Right hindlimb (tissue), 1 donor: Measurements from ENCODE around the gene DLL3.

ENCODE experiments used
- DNase-seq: peaks from one replicate; pipeline ENCODE4 v3.0.0-alpha.2; 2018

The DLL3 gene

DNA sequence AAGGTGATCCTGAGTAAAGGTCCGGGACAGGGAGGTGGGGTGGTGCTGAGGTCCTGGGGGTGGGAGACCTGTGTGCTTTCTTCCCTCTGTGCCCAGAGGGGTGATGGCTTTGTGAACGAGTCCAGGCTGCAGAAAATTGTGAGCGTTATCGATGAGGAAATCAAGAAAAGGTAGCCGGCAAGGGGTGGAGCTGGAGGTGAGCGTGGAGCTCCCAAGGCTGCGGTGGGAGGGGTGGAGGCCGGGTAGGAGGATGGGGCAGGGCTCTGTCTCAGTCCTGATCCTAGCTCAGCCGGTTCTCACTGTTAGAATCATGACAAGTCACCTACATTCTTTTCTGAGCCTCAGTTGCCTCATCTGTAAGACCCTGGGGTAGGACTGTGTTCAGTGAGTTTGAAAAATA lies 20.2 kb downstream of the DLL3 start:
- DNase-seq: no peak

- DNase-seq: no peak
Observed at GRCh38 chr19:39520541-39521484, 22.1 kb downstream of the DLL3 start.

DNA sequence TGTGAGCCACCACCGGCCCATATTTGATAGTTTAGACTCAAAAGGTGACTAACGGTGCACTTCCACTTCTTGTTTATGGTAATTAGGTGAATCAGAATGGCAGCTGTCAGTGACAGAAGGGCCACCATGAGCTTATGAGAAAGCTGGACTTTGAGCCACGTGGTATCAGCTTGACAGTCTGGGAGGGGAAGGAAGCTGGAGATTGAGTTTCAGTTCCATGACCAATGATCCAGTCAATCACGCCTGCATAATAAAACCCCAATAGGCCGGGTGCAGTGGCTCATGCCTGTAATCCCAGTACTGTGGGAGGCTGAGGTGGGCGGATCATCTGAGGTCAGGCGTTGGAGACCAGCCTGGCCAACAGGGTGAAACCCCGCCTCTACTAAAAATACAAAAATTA lies 25.7 kb downstream of the DLL3 start:
- no peak for DNase-seq

- no peak for DNase-seq
Observed at GRCh38 chr19:39525205-39525604, 26.5 kb downstream of the DLL3 start.

- DNase-seq: no peak
Observed at GRCh38 chr19:39531834-39532232, 33.1 kb downstream of the DLL3 start.

GRCh38 chr19:39532233-39533002 lies 33.7 kb downstream of the DLL3 start, which contains the start of gene EID2B:
EID2B (minus strand) TSS chr19:39532852; CDS start chr19:39532802, 50 bp downstream.
- peak; percentile 96 for DNase-seq

DNA sequence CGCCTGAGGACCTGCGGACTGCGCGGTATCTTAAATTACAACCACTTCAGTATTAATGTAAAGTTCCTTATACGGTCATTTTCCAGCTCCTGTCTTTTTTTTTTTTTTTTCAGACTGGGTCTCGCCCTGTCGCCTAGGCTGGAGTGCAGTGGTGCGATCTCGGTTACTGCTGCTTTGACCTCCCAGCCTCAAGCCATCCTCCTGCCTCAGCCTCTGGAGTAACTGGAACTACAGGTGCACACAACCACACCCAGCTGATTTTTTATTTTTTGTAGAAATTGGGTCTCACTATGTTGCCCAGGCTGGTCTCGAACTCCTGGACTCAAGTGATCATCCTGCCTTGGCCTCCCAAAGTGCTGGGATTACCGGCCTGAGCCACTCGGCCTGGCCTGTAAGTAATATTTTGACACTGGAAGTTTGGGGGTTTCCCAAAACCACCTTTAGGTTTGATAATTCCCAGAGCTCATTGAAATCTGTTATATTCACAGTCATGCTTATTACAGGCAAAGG lies 34.3 kb downstream of the DLL3 start:
- no peak for DNase-seq

- DNase-seq: no peak
Observed at GRCh38 chr19:39533791-39534190, 35.0 kb downstream of the DLL3 start.

GRCh38 chr19:39539165-39539517 lies 40.4 kb downstream of the DLL3 start:
- no peak for DNase-seq

- DNase-seq: peak; percentile 95
Observed at GRCh38 chr19:39539518-39540332, 41.0 kb downstream of the DLL3 start, which contains the start of gene EID2. EID2 (minus strand) TSS chr19:39540161; CDS start chr19:39540079, 82 bp downstream.

DNA sequence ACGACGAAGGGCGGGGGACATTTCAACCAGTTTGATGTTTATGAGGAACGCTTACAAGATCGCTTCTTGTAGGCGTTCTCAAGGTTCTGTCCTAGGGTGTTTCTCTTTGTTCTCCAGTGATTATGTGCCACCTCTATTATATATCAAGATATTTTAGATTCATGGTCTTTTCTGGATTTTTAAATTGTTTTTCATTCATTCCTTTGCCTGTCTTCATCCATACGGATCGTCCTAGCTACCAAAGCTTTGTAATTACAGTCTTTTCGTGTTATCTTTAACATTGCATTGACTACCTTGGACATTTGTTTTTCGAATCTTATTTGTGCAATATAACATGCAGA lies 41.6 kb downstream of the DLL3 start:
- no peak for DNase-seq

DNA sequence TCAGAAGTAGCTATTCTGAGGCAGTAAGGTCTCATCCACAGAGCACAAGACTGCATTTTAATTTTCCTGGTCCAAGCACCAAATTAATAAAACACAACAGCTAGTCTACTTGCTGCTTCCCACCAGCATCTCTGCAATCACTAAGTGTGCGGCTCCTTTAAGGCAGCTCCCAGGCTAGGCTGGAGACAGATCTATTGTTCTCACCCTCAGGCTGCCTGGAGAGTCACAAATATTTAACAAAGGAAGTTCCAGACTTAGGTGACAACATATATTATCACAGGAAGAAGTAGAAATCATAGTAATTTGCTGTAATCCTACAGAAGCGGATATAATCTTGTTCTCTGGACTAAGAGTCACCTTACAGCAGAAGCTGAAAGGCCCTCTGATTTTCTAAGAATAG lies 43.5 kb downstream of the DLL3 start:
- no peak for DNase-seq

DNA sequence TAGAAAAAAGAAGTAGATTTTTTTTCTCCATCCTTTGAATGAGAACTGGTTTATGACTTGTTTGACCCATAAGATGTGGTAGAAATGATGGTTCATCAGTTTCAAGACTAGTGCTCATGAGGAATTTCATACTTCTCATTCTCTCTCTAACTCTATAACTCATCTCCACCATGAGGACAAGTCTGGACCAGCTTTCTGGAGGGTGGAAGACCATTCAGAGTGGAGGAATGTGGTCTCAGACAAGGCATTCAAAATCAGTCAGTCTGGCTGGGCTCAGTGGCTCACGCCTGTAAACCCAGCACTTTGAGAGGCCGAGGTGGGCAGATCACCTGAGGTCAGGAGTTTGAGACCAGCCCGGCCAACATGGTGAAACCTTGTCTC lies 44.7 kb downstream of the DLL3 start:
- DNase-seq: no peak

- no peak for DNase-seq
Observed at GRCh38 chr19:39544226-39544903, 45.6 kb downstream of the DLL3 start.

GRCh38 chr19:39544911-39545310 lies 46.2 kb downstream of the DLL3 start:
- no peak for DNase-seq

DNA sequence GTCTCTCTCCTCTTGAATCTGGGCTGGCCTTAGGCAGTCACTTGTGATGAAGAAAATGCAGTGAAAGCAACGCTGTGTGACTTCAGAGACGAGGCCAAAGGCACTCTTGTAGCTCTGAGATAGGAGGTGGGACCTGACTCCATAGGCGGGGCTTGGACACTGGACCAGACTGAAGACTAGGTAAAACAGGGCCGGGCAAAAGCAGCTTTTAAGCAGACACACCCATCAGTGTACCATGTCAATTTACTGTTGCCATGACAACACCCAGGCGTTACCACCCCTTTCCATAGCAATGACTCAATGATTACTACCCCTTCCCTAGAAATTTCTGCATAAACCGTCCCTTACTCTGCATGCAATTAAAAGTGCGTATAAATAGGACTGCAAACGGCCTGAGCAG lies 47.9 kb downstream of the DLL3 start:
- no peak for DNase-seq

GRCh38 chr19:39550197-39550596 lies 51.5 kb downstream of the DLL3 start:
- DNase-seq: no peak

DNA sequence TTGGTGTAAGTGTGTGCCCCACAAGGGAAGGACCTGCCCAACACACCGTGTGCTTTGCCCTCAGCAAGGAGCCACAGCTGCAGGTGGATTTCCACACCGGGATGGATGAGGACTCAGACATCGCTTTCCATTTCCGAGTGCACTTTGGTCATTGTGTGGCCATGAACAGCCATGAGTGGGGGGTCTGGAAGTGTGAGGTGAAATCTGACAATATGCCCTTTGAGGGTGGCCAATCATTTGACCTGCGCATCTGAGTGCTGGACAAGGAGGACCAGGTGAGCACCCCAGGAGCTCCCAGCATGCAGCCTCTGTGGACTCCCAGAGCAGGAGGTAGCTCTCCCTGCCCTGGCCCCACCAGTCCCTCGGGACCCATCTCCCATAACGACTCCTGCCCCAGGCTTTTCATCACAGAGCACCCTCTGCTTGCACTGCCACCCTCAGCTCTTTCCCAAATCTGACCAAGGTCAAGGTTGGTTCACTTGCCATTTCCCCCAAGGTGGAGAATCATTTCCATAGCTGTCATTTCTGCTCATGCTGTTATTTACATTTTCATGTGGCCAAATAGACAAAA lies 54.4 kb downstream of the DLL3 start:
- no peak for DNase-seq

- DNase-seq: no peak
Observed at GRCh38 chr19:39554701-39555311, 56.1 kb downstream of the DLL3 start.

- DNase-seq: no peak
Observed at GRCh38 chr19:39555883-39556282, 57.1 kb downstream of the DLL3 start.
